ENCODE measurements around the gene RILPL1.
"Not testable (repeated sequence)": the region's sequence is repeated elsewhere in the genome, so short reads cannot be mapped to it uniquely, and the experiment has no call there.

Gene RILPL1

DNA sequence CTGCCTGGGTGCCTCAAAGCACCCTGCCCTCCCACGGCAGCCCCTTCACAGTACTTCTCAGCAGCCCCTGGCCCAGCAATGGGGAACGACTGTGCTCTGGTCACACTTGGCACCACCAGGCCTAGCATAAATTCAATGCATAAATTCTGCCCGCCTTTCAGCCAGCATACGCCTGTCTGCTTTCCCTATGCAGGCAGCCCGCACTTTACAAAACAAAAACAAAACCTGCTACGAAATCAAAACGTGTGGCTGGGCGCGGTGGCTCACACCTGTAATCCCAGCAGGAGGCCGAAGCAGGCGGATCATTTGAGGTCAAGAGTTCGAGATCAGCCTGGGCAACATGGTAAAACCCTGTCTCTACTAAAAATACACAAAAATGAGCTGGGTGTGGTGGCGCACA, 42.0 kb downstream of the RILPL1 start:
- no peak for DNase-seq

- DNase-seq = no peak
These were observed 42.5 kb downstream of the RILPL1 start for GRCh38 chr12:123491056-123491455.

GRCh38 chr12:123490089-123490488, 43.4 kb downstream of the RILPL1 start:
- DNase-seq = no peak

DNA sequence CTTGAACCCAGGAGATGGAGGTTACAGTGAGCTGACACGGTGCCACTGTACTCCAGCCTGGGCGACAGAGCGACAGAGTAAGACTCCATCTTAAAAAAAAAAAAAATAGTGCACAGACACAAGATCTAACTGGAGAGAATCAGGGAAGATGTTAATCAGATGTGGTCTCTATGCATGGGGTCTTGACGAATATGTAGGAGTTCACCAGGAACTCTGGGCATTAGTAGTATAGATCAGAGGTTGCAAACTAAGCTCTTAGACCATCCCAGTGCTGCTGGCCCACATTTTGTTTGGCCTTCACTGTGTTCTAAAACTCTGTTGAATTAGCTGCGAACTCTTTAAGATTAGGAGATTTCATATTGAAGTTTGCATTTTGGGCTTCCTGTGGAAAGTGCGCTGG, 43.9 kb downstream of the RILPL1 start:
- no peak for DNase-seq

GRCh38 chr12:123488539-123489230, 44.8 kb downstream of the RILPL1 start:
- DNase-seq = no peak

DNA sequence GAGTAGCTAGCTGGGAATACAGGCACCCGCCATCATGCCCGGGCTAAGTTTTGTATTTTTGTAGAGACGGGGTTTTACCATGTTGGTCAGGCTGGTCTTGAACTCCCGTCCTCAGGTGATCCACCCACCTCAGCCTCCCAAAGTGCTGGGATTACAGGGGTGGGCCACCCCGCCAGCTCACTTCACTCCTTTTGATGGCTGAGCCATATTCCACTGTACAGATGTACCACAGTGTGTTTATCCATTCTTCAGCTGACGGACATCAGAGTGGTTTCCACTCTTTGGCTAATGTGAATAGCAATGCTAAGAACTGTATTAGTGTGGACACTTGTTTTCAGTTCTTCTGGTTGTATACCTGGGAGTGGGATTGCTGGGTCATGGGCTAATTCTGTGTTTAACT, 46.1 kb downstream of the RILPL1 start:
- DNase-seq = no peak

GRCh38 chr12:123485756-123486155, 47.8 kb downstream of the RILPL1 start:
- DNase-seq = no peak

- no peak for DNase-seq
These were observed 49.8 kb downstream of the RILPL1 start for GRCh38 chr12:123483602-123484248.

DNA sequence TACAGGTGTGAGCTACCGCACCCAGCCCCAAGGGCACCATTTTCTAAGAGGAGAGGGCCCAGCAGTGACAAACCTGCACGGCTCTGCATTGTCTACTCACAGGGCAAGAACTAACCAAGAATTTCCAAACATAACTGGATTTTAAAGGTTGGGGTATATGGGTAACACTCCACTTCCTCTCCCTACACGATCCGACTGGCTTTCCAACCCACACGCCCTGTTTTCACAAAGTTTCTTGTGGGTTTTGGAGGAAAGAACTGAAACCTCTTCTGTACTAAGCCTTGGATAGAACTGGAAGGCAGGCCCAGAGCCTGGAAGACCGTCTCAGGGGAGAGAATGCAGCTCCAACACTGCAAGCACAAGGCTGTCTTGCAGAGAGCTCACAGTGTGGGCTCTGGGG, 50.6 kb downstream of the RILPL1 start:
- no peak for DNase-seq

DNA sequence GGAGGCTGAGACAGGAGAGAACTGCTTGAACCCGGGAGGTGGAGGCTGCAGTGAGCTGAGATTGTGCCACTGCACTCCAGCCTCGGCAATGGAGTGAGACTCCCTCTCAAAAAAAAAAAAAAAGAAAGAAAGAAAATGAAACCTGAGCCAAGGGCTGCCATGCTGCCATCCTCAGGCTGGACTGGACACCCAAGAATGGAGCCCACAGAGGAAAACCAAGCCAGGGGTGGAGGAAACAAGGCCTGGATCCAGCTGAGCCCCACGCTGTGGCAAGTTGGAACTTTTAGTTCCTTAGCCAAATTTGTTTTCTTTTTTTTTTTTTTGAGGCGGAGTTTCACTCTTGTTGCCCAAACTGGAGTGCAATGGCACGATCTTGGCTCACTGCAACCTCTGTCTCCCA, 52.3 kb downstream of the RILPL1 start:
- not testable (repeated sequence) for DNase-seq

DNA sequence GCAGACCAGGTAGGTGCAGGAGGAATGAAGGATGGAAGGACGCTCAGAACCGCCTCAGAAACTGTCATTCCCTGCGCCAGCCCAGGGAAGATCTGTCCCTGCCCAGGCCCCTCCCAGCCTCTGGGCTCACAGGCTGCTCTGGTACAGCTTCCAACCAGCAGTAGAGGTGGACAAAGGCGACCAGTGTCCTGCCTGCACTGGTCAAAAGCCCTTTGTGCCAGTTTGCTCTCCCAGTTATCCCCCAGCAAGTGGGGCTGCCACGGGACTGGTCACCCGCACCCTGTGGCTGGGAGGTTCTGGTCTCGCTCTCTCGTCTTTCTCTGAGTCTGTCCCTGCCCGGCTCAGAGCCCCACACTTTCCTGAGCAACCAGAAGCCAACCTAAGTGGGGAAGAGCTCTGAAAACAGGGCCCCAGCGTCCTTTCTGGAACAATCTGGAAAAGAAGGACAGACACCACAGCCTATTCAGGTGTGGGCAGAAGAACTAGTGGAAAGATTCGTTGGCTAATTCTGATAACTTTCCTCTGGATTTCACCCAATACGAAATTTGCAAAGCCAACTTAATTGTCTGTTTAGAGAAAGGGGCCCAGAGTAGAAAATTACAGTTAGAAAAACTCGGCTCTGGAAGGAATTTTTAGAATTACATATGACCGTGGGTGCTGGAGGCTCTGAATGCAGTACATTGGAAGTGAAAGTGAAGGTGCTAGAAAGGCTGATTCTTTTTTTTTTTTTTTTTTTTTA, 53.9 kb downstream of the RILPL1 start:
- no peak for DNase-seq

GRCh38 chr12:123478762-123479161, 54.8 kb downstream of the RILPL1 start:
- no peak for DNase-seq

- no peak for DNase-seq
These were observed 55.5 kb downstream of the RILPL1 start for GRCh38 chr12:123478069-123478468.

DNA sequence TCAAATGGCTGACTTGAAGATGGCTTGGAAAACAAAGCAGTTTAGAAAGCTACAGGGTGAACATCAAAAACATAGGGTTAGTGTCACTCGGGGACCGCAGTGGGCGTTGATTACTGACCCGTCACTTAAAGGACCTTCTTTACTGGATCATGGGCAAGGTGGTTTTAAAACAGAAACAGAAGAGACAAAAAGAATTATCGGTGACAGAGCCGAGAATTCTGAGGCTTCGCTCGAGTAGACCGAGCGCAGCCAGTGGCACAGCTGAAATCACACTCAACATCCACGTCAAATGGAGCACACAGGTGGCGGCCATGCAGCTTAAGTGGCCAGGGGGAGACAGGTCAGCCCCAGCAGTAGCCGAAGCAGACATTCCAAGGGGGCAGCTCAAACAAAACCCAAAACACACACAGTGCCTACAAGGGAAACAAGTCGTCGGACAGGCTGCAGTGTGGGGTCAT, 58.2 kb downstream of the RILPL1 start:
- no peak for DNase-seq

DNA sequence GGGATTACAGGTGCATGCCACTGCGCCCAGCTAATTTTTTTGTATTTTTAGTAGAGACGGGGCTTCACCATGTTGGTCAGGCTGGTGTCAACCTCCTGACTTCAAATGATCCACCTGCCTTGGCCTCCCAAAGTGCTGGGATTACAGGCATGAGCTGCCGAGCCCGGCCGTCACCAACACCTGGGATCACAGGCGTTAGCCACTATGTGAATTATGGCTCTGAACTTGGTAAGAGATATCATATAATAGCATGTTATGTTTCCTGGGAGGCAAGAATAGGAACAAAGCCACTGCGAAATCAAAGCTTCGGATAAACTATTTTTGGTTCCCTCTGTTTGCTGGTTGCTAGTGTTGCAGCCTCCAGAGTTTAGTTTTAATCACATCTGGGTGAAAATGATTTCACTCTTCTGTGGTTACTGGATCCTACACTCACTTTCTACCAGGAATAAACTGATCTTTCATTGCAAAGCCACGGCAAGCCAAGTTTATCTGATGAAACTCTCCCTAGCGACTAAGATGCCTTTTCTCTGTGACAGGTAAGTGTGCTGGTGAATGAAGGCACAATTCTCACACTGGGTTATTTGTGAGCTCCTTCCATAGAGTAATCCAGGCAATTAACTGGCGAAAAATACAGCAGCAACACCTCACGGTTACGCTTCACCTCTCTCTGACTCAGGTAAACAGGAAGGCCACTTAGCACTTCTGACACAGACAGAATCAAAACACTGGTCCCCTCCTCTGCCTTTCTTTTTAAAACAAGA, 58.9 kb downstream of the RILPL1 start:
- no peak for DNase-seq

- no peak for DNase-seq
These were observed 61.1 kb downstream of the RILPL1 start for GRCh38 chr12:123472438-123472849.

- no peak for DNase-seq
These were observed 62.0 kb downstream of the RILPL1 start for GRCh38 chr12:123471374-123472068.

DNA sequence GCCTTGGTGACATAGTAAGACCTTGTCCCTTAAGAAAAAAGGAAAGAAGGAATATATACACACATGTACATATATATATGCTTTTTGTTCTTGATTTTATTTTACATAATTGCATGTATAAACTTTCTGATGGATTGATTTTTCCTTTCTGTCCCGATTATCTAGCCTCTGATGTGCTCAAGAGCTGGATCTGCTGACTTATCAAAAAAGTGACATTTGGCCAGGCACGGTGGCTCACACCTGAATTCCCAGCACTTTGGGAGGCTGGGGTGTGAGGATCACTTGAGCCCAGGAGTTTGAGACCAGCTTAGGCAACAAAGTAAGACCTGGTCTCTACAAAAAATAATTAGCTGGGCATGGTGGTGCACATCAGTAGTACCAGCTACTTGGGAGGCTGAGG, 63.5 kb downstream of the RILPL1 start:
- DNase-seq = no peak

DNA sequence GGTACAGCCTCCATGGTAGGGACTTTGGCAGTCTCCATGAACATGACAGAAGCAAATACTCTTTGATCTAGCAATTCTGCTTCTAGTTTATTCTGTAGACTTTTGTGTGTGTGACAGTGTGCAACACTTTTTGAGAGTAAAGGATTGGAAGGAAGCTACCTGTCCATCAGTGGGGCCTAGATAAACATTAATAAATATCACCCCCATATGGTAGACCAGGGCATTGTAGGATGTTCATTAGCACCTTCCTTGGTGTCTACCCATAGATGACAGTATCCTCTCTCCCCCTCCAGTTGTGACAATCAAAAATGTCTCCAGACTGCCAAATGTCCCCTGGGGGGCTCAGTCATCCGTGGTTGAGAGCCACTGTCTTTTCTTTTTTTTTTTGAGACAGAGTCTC, 64.7 kb downstream of the RILPL1 start:
- no peak for DNase-seq

- DNase-seq = no peak
These were observed 68.4 kb downstream of the RILPL1 start for GRCh38 chr12:123465084-123465483.

GRCh38 chr12:123463174-123463573, 70.3 kb downstream of the RILPL1 start:
- DNase-seq = not testable (repeated sequence)

DNA sequence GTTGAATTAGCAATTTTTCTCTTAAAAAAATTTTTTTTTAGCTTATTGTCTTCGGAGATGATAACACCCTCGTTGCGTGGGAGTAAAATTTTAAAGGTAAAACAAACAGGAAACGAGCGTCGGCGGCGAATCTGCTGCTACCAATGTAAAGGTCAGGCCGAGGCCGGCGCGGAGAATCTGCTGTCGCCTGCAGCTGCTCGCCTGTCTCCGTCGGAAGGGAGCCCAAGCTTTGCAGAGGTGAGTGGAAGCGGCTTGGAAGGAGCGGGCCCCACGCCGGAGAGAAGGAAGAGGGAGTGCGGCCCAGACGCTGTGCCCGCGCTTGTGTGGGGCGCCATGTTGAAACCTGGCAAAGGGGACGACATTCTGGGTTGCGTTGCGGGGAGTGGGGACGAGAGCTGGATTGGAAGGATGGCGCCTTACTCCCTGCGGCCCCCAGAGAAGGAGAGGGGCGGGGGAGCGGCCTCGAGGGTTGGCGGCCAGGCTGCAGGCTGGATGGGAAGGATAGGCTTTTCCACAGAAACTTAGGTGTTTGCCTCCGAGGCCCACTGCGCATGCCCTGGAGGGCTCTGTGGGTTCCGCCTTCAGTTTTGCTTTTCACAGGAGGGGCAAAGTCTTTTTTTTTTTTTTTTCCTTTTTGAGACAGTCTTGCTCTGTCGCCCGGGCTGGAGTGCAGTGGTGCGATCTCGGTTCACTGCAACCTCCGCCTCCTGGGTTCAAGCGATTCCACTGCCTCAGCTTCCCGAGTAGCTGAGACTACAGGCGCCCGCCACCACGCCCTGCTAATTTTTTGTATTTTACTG, 75.3 kb downstream of the RILPL1 start, which contains the start of gene SNRNP35:
Gene SNRNP35 (plus strand): TSS at position 160 of the 800 bp plus-strand sequence. CDS start 7,402 bp downstream, outside the sequence.
- DNase-seq = peak; percentile 62

Data from NK-92 treated with Interleukin-12 subunit alpha and Interleukin-12 subunit beta, amount 100 ng/mL, for 24 hours (cell line).